ENCODE measurements around the gene CCL18.
"Not testable (repeated sequence)": the region's sequence is repeated elsewhere in the genome, so short reads cannot be mapped to it uniquely, and the experiment has no call there.

CCL18 gene

DNA sequence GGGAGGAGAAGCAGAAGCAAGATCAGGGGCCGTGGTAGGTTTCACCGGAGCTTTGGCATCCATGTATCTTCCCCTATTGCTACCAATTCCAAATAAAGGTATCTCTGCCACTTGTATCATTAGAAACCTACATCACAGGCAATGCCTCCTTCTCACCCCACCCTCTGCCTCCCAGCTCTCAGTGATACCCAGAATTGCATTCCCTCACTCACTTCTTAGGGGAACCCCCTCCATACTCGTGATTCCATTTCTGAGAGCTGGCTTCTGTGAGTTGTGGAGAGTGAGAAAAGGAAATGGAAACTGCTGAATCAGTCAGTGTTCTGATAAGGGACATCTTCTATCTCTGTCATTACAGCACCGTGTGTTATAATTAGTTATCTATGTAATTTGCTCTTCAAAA is 28.2 kb downstream of the CCL18 start:
- H3K4me2 ChIP-seq (ENCODE audit: low read length): no peak overlapping the region
- peaks cover 3% of the 10 kb centered on the region; the same call in 1 of the 2 replicates for H4K20me1 ChIP-seq (ENCODE audit: control insufficient read depth, insufficient read depth, low read depth, low read length)
- no peak overlapping the region for H3K27ac ChIP-seq (ENCODE audit: low read depth, low read length)
- H3K36me3 ChIP-seq (ENCODE audit: control insufficient read depth, low read length): no peaks in the 10 kb centered on the region
- no peak for TF ChIP-seq EZH2phosphoT487 (IDR thresholded peaks at IDR 0.05; ENCODE audit: borderline replicate concordance, low read length)
- TF ChIP-seq, protein P1, sequence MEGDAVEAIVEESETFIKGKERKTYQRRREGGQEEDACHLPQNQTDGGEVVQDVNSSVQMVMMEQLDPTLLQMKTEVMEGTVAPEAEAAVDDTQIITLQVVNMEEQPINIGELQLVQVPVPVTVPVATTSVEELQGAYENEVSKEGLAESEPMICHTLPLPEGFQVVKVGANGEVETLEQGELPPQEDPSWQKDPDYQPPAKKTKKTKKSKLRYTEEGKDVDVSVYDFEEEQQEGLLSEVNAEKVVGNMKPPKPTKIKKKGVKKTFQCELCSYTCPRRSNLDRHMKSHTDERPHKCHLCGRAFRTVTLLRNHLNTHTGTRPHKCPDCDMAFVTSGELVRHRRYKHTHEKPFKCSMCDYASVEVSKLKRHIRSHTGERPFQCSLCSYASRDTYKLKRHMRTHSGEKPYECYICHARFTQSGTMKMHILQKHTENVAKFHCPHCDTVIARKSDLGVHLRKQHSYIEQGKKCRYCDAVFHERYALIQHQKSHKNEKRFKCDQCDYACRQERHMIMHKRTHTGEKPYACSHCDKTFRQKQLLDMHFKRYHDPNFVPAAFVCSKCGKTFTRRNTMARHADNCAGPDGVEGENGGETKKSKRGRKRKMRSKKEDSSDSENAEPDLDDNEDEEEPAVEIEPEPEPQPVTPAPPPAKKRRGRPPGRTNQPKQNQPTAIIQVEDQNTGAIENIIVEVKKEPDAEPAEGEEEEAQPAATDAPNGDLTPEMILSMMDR (IDR thresholded peaks at IDR 0.05; ENCODE audit: low read depth, low read length, poor library complexity, severe bottlenecking): no peak
- H3K27me3 ChIP-seq (ENCODE audit: control insufficient read depth, low read length): peaks cover 34% of the 10 kb centered on the region
- H3K79me2 ChIP-seq (ENCODE audit: control insufficient read depth, low read length): no peaks in the 10 kb centered on the region
- H3K4me1 ChIP-seq (ENCODE audit: control insufficient read depth, low read length): peaks cover 36% of the 10 kb centered on the region
- no peak overlapping the region for H3K4me3 ChIP-seq (ENCODE audit: low read length)
- no peaks in the 10 kb centered on the region for H3K9me3 ChIP-seq (ENCODE audit: control insufficient read depth, insufficient read depth, low read length)
- no peaks in the 10 kb centered on the region for H3K9me2 ChIP-seq (replicated peaks; ENCODE audit: control insufficient read depth, low read length)
- peaks cover 7% of the 10 kb centered on the region; the same call in 1 of the 2 replicates for H3F3A ChIP-seq (ENCODE audit: control insufficient read depth, insufficient read depth)

DNA sequence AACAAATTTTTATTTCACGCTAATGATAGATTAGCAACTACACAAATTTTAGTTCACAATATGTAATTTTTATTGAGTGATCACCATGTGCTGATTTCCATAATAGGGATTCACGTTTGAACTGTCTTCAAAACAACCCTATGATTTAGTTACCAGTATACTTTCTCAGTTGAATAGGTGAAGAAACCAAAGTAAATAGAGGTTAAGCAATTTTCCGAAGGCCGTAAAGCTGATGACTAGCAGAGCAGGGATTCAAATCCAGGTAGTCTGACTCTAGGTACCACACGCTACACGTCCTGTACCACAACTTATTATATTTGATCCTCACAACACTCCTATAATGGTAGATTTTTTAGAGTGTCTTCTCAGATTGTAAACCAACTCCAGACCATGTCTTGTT is 28.6 kb downstream of the CCL18 start:
- H3K9me2 ChIP-seq (replicated peaks; ENCODE audit: control insufficient read depth, low read length); H3K79me2 ChIP-seq (ENCODE audit: control insufficient read depth, low read length); H3K27ac ChIP-seq (ENCODE audit: low read depth, low read length); H3K4me2 ChIP-seq (ENCODE audit: low read length); H3K36me3 ChIP-seq (ENCODE audit: control insufficient read depth, low read length); H3K4me3 ChIP-seq (ENCODE audit: low read length); H3F3A ChIP-seq (ENCODE audit: control insufficient read depth, insufficient read depth); H4K20me1 ChIP-seq (ENCODE audit: control insufficient read depth, insufficient read depth, low read depth, low read length); H3K9me3 ChIP-seq (ENCODE audit: control insufficient read depth, insufficient read depth, low read length): not testable (repeated sequence)
- Histone ChIP-seq H3K4me1 (ENCODE audit: control insufficient read depth, low read length) (peaks cover 36% of the 10 kb centered on the region), H3K27me3 (ENCODE audit: control insufficient read depth, low read length) (peaks cover 34% of the 10 kb centered on the region)

DNA sequence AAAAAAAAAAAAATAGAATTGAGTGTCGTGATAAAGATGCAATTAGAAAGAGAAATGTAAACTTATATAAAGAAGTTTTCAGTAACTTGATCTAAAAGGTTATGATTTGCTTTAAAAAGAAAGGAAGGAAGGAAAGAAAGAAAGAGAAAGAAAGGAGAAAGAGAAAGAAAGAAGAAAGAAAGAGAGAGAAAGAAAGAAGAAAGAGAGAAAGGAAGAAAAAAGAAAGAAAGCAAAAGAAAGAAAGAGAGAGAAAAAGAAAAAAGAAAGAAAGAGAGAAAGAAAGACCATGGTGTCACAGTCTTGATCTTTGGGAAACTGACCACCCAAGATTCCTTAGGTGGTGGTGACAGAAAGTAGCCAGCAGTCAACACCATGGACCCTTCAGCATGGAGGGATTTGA is 30.2 kb downstream of the CCL18 start:
- Histone ChIP-seq H3K27me3 (ENCODE audit: control insufficient read depth, low read length) (peaks cover 34% of the 10 kb centered on the region), H3K36me3 (ENCODE audit: control insufficient read depth, low read length) (no peaks in the 10 kb centered on the region), H3K4me3 (ENCODE audit: low read length) (no peak overlapping the region), H3F3A (ENCODE audit: control insufficient read depth, insufficient read depth) (peaks cover 7% of the 10 kb centered on the region; the same call in 1 of the 2 replicates), H3K4me1 (ENCODE audit: control insufficient read depth, low read length) (peaks cover 32% of the 10 kb centered on the region), H3K9me3 (ENCODE audit: control insufficient read depth, insufficient read depth, low read length) (no peaks in the 10 kb centered on the region), H3K4me2 (ENCODE audit: low read length) (no peak overlapping the region), H3K79me2 (ENCODE audit: control insufficient read depth, low read length) (no peaks in the 10 kb centered on the region), H3K27ac (ENCODE audit: low read depth, low read length) (no peak overlapping the region), H4K20me1 (ENCODE audit: control insufficient read depth, insufficient read depth, low read depth, low read length) (peaks cover 3% of the 10 kb centered on the region; the same call in 1 of the 2 replicates), H3K9me2 (replicated peaks; ENCODE audit: control insufficient read depth, low read length) (no peaks in the 10 kb centered on the region)
- TF ChIP-seq, protein P1 (IDR thresholded peaks at IDR 0.05; ENCODE audit: low read depth, low read length, poor library complexity, severe bottlenecking): no peak
- no peak for TF ChIP-seq EZH2phosphoT487 (IDR thresholded peaks at IDR 0.05; ENCODE audit: borderline replicate concordance, low read length)

DNA sequence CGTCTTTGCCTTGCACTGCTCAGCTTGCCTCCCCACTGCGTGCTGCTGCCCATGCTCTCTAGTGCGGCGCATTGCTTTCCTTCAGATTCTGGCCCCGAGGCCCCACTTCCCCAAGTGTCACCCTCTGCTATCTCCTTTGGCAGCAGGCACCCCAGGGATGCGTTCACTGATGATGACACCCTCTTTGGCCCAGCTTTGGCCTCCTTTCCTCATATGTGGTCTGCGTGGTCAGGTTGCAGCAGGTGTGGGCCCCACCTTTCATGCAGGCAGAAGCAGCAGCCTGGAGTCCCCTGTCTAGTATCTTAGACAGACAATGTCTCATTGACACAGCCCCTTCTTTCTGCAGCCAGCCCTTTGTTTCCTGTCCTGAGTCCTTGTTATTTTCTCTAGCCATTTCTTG is 30.7 kb downstream of the CCL18 start:
- Histone ChIP-seq H3K9me2 (replicated peaks; ENCODE audit: control insufficient read depth, low read length) (no peaks in the 10 kb centered on the region), H3K4me1 (ENCODE audit: control insufficient read depth, low read length) (peaks cover 27% of the 10 kb centered on the region), H3K27ac (ENCODE audit: low read depth, low read length) (no peak overlapping the region), H3K79me2 (ENCODE audit: control insufficient read depth, low read length) (no peaks in the 10 kb centered on the region), H3F3A (ENCODE audit: control insufficient read depth, insufficient read depth) (peaks cover 3% of the 10 kb centered on the region; the same call in 1 of the 2 replicates), H3K4me3 (ENCODE audit: low read length) (no peak overlapping the region), H3K9me3 (ENCODE audit: control insufficient read depth, insufficient read depth, low read length) (no peaks in the 10 kb centered on the region), H3K27me3 (ENCODE audit: control insufficient read depth, low read length) (peaks cover 33% of the 10 kb centered on the region), H4K20me1 (ENCODE audit: control insufficient read depth, insufficient read depth, low read depth, low read length) (no peaks in the 10 kb centered on the region; the same call in 1 of the 2 replicates), H3K36me3 (ENCODE audit: control insufficient read depth, low read length) (no peaks in the 10 kb centered on the region), H3K4me2 (ENCODE audit: low read length) (no peak overlapping the region)
- TF ChIP-seq EZH2phosphoT487 (IDR thresholded peaks at IDR 0.05; ENCODE audit: borderline replicate concordance, low read length): no peak
- TF ChIP-seq, protein P1 (IDR thresholded peaks at IDR 0.05; ENCODE audit: low read depth, low read length, poor library complexity, severe bottlenecking): no peak

All from DOHH2 (cell line).